ENCODE results near the gene BMAL1.

The BMAL1 gene

GRCh38 chr11:13268791-13269190 is 8.8 kb upstream of the BMAL1 start:
- Histone ChIP-seq H3K9me3 (ENCODE audit: control insufficient read depth, low read length) (no peaks in the 10 kb centered on the region), H3K4me2 (ENCODE audit: low read length) (no peak overlapping the region), H3K27ac (no peak overlapping the region), H2AFZ (no peak overlapping the region), H3K4me3 (ENCODE audit: low read depth, low read length) (no peak overlapping the region), H3K27me3 (ENCODE audit: control insufficient read depth, insufficient read depth, low read length) (no peaks in the 10 kb centered on the region), H3K4me1 (peaks cover 5% of the 10 kb centered on the region), H3K36me3 (ENCODE audit: control insufficient read depth, insufficient read depth, low read length) (no peaks in the 10 kb centered on the region), H3K9ac (no peak overlapping the region), H3K79me2 (no peaks in the 10 kb centered on the region)
- TF ChIP-seq, protein P1, sequence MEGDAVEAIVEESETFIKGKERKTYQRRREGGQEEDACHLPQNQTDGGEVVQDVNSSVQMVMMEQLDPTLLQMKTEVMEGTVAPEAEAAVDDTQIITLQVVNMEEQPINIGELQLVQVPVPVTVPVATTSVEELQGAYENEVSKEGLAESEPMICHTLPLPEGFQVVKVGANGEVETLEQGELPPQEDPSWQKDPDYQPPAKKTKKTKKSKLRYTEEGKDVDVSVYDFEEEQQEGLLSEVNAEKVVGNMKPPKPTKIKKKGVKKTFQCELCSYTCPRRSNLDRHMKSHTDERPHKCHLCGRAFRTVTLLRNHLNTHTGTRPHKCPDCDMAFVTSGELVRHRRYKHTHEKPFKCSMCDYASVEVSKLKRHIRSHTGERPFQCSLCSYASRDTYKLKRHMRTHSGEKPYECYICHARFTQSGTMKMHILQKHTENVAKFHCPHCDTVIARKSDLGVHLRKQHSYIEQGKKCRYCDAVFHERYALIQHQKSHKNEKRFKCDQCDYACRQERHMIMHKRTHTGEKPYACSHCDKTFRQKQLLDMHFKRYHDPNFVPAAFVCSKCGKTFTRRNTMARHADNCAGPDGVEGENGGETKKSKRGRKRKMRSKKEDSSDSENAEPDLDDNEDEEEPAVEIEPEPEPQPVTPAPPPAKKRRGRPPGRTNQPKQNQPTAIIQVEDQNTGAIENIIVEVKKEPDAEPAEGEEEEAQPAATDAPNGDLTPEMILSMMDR (IDR thresholded peaks at IDR 0.05) = no peak

- Histone ChIP-seq H3K9me3 (ENCODE audit: control insufficient read depth, low read length) (no peaks in the 10 kb centered on the region), H3K27me3 (ENCODE audit: control insufficient read depth, insufficient read depth, low read length) (no peaks in the 10 kb centered on the region), H3K36me3 (ENCODE audit: control insufficient read depth, insufficient read depth, low read length) (no peaks in the 10 kb centered on the region), H3K9ac (no peak overlapping the region), H3K4me1 (no peaks in the 10 kb centered on the region), H3K27ac (no peak overlapping the region), H3K4me3 (ENCODE audit: low read depth, low read length) (no peak overlapping the region), H2AFZ (no peak overlapping the region), H3K4me2 (ENCODE audit: low read length) (no peak overlapping the region), H3K79me2 (no peaks in the 10 kb centered on the region)
- TF ChIP-seq, protein P1 (IDR thresholded peaks at IDR 0.05) = no peak
Measured at GRCh38 chr11:13269775-13270174, 7.8 kb upstream of the BMAL1 start.

DNA sequence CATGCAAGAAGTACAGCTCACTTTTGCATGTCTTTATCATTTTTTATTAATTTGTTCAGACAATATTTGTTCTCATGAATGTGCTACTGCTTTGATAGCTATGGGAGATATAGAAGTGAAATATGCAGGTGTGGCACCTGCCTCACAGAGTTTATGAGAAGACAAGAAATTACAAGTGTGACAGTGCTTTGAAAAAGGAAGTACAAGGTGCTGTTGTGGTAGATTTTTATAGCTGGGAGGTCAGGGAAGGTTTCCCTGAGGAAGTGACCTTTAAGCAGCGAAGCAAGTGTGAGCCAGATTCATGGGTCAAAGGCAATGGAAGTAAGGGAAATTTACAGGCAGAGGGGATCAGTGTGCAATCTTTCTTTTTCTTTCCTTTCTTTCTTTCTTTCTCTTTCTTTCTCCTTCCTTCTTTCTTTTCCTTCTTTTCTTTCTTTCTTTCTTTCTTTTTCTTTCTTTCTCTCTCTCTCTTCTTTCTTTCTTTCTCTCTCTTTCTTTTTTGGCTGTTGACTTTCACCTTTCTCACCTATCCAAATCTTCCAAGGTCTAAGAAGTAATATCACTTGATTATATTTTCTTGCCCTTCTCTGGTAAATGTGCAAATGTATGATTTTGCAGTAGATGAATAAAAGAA is 6.4 kb upstream of the BMAL1 start:
- Histone ChIP-seq H3K4me1 (no peaks in the 10 kb centered on the region), H2AFZ (no peak overlapping the region), H3K27ac (no peak overlapping the region), H3K4me2 (ENCODE audit: low read length) (no peak overlapping the region), H3K36me3 (ENCODE audit: control insufficient read depth, insufficient read depth, low read length) (no peaks in the 10 kb centered on the region), H3K4me3 (ENCODE audit: low read depth, low read length) (no peak overlapping the region), H3K79me2 (no peaks in the 10 kb centered on the region), H3K9me3 (ENCODE audit: control insufficient read depth, low read length) (no peaks in the 10 kb centered on the region), H3K9ac (no peak overlapping the region), H3K27me3 (ENCODE audit: control insufficient read depth, insufficient read depth, low read length) (no peaks in the 10 kb centered on the region)
- TF ChIP-seq, protein P1 (IDR thresholded peaks at IDR 0.05) = no peak

DNA sequence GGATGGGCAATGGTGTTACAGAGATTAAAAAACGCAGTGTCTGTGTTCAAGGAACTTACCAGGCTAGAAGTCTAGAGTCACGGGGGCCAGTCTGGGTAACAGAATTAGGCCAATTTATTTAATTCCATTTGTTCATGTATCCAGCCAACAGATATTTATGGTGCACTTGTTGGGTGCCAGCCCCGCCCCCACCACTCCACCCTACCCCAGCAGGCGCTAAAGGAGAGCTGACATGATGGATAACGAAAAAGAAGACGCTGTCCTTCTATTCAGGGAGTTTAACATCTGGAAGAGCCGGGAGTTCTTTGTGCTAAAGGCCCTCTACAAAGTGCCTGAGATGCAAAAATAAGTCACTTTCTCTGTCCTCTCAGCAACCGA is 1.1 kb upstream of the BMAL1 start:
- Histone ChIP-seq H3K9me3 (ENCODE audit: control insufficient read depth, low read length) (no peaks in the 10 kb centered on the region), H3K4me3 (ENCODE audit: low read depth, low read length) (peak overlapping the region; percentile 81), H3K27me3 (ENCODE audit: control insufficient read depth, insufficient read depth, low read length) (no peaks in the 10 kb centered on the region), H3K9ac (no peak overlapping the region), H2AFZ (peak overlapping the region; percentile 93), H3K4me2 (ENCODE audit: low read length) (peak overlapping the region; percentile 92), H3K79me2 (peaks cover 4% of the 10 kb centered on the region), H3K36me3 (ENCODE audit: control insufficient read depth, insufficient read depth, low read length) (no peaks in the 10 kb centered on the region), H3K27ac (peak overlapping the region; percentile 88), H3K4me1 (peaks cover 5% of the 10 kb centered on the region)
- TF ChIP-seq, protein P1 (IDR thresholded peaks at IDR 0.05) = no peak
